ENCODE measurements around the gene TNK2.

- TF ChIP-seq CTCF (IDR thresholded peaks at IDR 0.05; ENCODE audit: borderline replicate concordance, extremely low read depth, low read length, poor library complexity, severe bottlenecking) (no peak), EZH2 (IDR thresholded peaks at IDR 0.05; ENCODE audit: borderline replicate concordance, low read depth, low read length, severe bottlenecking) (no peak)
Measured at GRCh38 chr3:195869413-195870001, 38.8 kb downstream of the TNK2 start.

Data from DND-41 (cell line).